Neural progenitor cell (in vitro differentiated cells): Measurements from ENCODE around the gene TULP3. TPM values are rescaled to one million over a fixed set of nuclear protein-coding genes. Genes with fewer than 3 reads are reported as not detected.

Experiments used
- DNase-seq: peaks from one replicate; pipeline ENCODE4 v3.0.0-alpha.2; 2016; ENCODE audit warnings: low spot score
- H2AFZ ChIP-seq: fragments of 200-600 bp; sonication (generic); replicated peaks from 2 replicates; pipeline ENCODE4 v1.6.1; 2016; ENCODE audit warnings: antibody characterized with exemption
- H3F3A ChIP-seq: fragments of 200-600 bp; sonication (generic); 2 replicates; pipeline ENCODE4 v1.6.1; 2016; ENCODE audit warnings: antibody characterized with exemption, low read depth
- H3K27ac ChIP-seq: fragments of 200-600 bp; sonication (generic); 2 replicates; pipeline ENCODE4 v1.5.1; 2016; ENCODE audit warnings: mild to moderate bottlenecking
- H3K27me3 ChIP-seq: fragments of 200-600 bp; sonication (generic); 2 replicates; pipeline ENCODE4 v1.6.1; 2016; ENCODE audit warnings: mild to moderate bottlenecking, moderate library complexity
- H3K36me3 ChIP-seq: fragments of 200-600 bp; sonication (generic); 2 replicates; pipeline ENCODE4 v1.5.1; 2016
- H3K4me1 ChIP-seq: fragments of 200-600 bp; sonication (generic); 2 replicates; pipeline ENCODE4 v1.6.1; 2016; ENCODE audit warnings: mixed run types
- H3K4me2 ChIP-seq: fragments of 200-600 bp; sonication (generic); 2 replicates; pipeline ENCODE4 v1.6.1; 2016
- H3K4me3 ChIP-seq: fragments of 200-600 bp; sonication (generic); 2 replicates; pipeline ENCODE4 v1.5.1; 2016
- H3K79me2 ChIP-seq: fragments of 200-600 bp; sonication (generic); 2 replicates; pipeline ENCODE4 v1.6.1; 2016; ENCODE audit warnings: low read depth
- H3K9ac ChIP-seq: fragments of 200-600 bp; sonication (generic); 2 replicates; pipeline ENCODE4 v1.6.1; 2016
- H3K9me3 ChIP-seq: fragments of 200-600 bp; sonication (generic); 2 replicates; pipeline ENCODE4 v1.5.1; 2016; ENCODE audit warnings: low read depth
- H4K20me1 ChIP-seq: fragments of 200-600 bp; sonication (generic); 2 replicates; pipeline ENCODE4 v1.6.1; 2016; ENCODE audit warnings: low read depth
- H3K27ac Mint-ChIP-seq: 3 replicates; pipeline ENCODE4 v1.8.0; 2021; ENCODE audit warnings: mixed read lengths
- H3K27me3 Mint-ChIP-seq: 2 replicates; pipeline ENCODE4 v1.8.0; 2022; ENCODE audit warnings: low read depth, mild to moderate bottlenecking, inconsistent platforms, moderate library complexity, mixed read lengths; ENCODE audit not compliant: insufficient read depth
- H3K36me3 Mint-ChIP-seq: 3 replicates; pipeline ENCODE4 v1.8.0; 2021; ENCODE audit warnings: mixed read lengths
- H3K4me1 Mint-ChIP-seq: 3 replicates; pipeline ENCODE4 v1.8.0; 2021; ENCODE audit warnings: mixed read lengths
- H3K4me3 Mint-ChIP-seq: 3 replicates; pipeline ENCODE4 v1.8.0; 2021; ENCODE audit warnings: mild to moderate bottlenecking, moderate library complexity, mixed read lengths
- H3K9me3 Mint-ChIP-seq: 3 replicates; pipeline ENCODE4 v1.8.0; 2020; ENCODE audit warnings: mixed read lengths
- CTCF ChIP-seq: fragments of 200-600 bp; sonication (generic); IDR thresholded peaks from 2 replicates; pipeline ENCODE4 v1.5.1; 2017; ENCODE audit warnings: antibody characterized with exemption, mild to moderate bottlenecking
- EZH2 ChIP-seq: fragments of 200-600 bp; sonication (generic); IDR thresholded peaks from 2 replicates; pipeline ENCODE4 v1.6.1; 2017; ENCODE audit warnings: antibody characterized with exemption, mild to moderate bottlenecking, moderate library complexity
- EZH2phosphoT487 ChIP-seq: fragments of 200-600 bp; sonication (generic); IDR thresholded peaks from 2 replicates; pipeline ENCODE4 v1.6.1; 2017; ENCODE audit warnings: antibody characterized with exemption
- total RNA-seq: library from RNA; depleted of rRNA; stranded (reverse); fragments of >200 nt; gene quantifications from 2 replicates; pipeline ENCODE4 v1.2.3, GENCODE V29; 2015; ENCODE audit warnings: low replicate concordance

TULP3 gene
- total RNA-seq, 1 donor from 2014 or later = 33.4 TPM

- H3K4me1 Mint-ChIP-seq = no peaks in the 10 kb centered on the region
- no peak overlapping the region for H3K9ac ChIP-seq
- H3K27ac ChIP-seq = no peak overlapping the region
- no peak overlapping the region for H3K4me3 Mint-ChIP-seq
- no peaks in the 10 kb centered on the region for H3K9me3 Mint-ChIP-seq
- H3K27me3 ChIP-seq = no peaks in the 10 kb centered on the region
- H3K79me2 ChIP-seq = no peaks in the 10 kb centered on the region
- no peak overlapping the region for H3K4me2 ChIP-seq
- no peaks in the 10 kb centered on the region for H4K20me1 ChIP-seq
- no peaks in the 10 kb centered on the region for H3K4me1 ChIP-seq
- H3K27me3 Mint-ChIP-seq = peaks cover 4% of the 10 kb centered on the region
- H3F3A ChIP-seq = no peaks in the 10 kb centered on the region
- H3K27ac Mint-ChIP-seq = no peak overlapping the region
- no peak overlapping the region for H2AFZ ChIP-seq
- no peaks in the 10 kb centered on the region for H3K9me3 ChIP-seq
- no peak for DNase-seq
- TF ChIP-seq EZH2 = no peak
- no peak for TF ChIP-seq EZH2phosphoT487
- no peak for TF ChIP-seq CTCF
- peaks cover 17% of the 10 kb centered on the region for H3K36me3 Mint-ChIP-seq
- H3K4me3 ChIP-seq = no peak overlapping the region
- H3K36me3 ChIP-seq = no peaks in the 10 kb centered on the region
Observed at GRCh38 chr12:2937500-2937899, 46.8 kb downstream of the TULP3 start.

- Histone ChIP-seq H3K27me3 (no peaks in the 10 kb centered on the region), H3K9ac (no peak overlapping the region), H3F3A (peaks cover 2% of the 10 kb centered on the region), H4K20me1 (no peaks in the 10 kb centered on the region), H3K9me3 (no peaks in the 10 kb centered on the region), H3K36me3 (no peaks in the 10 kb centered on the region), H3K4me1 (no peaks in the 10 kb centered on the region), H3K79me2 (no peaks in the 10 kb centered on the region), H2AFZ (no peak overlapping the region), H3K4me3 (no peak overlapping the region), H3K27ac (no peak overlapping the region), H3K4me2 (no peak overlapping the region)
- Mint-ChIP-seq H3K36me3 (peaks cover 13% of the 10 kb centered on the region), H3K4me3 (no peak overlapping the region), H3K4me1 (no peaks in the 10 kb centered on the region), H3K27ac (no peak overlapping the region), H3K27me3 (peaks cover 4% of the 10 kb centered on the region), H3K9me3 (no peaks in the 10 kb centered on the region)
- TF ChIP-seq CTCF (no peak), EZH2phosphoT487 (no peak), EZH2 (no peak)
- no peak for DNase-seq
Observed at GRCh38 chr12:2939191-2939590, 48.5 kb downstream of the TULP3 start.

GRCh38 chr12:2940564-2940963, 49.9 kb downstream of the TULP3 start:
- no peaks in the 10 kb centered on the region for H3K4me1 Mint-ChIP-seq
- Histone ChIP-seq H3K9ac (no peak overlapping the region), H3K27ac (no peak overlapping the region), H3K36me3 (no peaks in the 10 kb centered on the region), H3K27me3 (no peaks in the 10 kb centered on the region), H3K4me1 (no peaks in the 10 kb centered on the region), H3F3A (peaks cover 6% of the 10 kb centered on the region), H3K4me2 (no peak overlapping the region), H3K9me3 (no peaks in the 10 kb centered on the region), H4K20me1 (no peaks in the 10 kb centered on the region), H2AFZ (no peak overlapping the region), H3K4me3 (no peak overlapping the region), H3K79me2 (no peaks in the 10 kb centered on the region)
- peaks cover 4% of the 10 kb centered on the region for H3K27me3 Mint-ChIP-seq
- no peaks in the 10 kb centered on the region for H3K9me3 Mint-ChIP-seq
- DNase-seq = no peak
- H3K4me3 Mint-ChIP-seq = no peak overlapping the region
- H3K27ac Mint-ChIP-seq = no peak overlapping the region
- peaks cover 13% of the 10 kb centered on the region for H3K36me3 Mint-ChIP-seq
- TF ChIP-seq EZH2phosphoT487 (no peak), CTCF (no peak)

- no peak for DNase-seq
- H2AFZ ChIP-seq = no peak overlapping the region
- no peaks in the 10 kb centered on the region for H3K9me3 ChIP-seq
Observed at GRCh38 chr12:2941524-2941923, 50.8 kb downstream of the TULP3 start.

More at GRCh38 chr12:2941524-2941923, 50.8 kb downstream of the TULP3 start:
- peaks cover 4% of the 10 kb centered on the region for H3K27me3 Mint-ChIP-seq
- no peaks in the 10 kb centered on the region for H3K9me3 Mint-ChIP-seq
- H3K27ac Mint-ChIP-seq = no peak overlapping the region
- no peak overlapping the region for H3K4me3 Mint-ChIP-seq
- peaks cover 6% of the 10 kb centered on the region for H3F3A ChIP-seq
- no peaks in the 10 kb centered on the region for H3K79me2 ChIP-seq
- H3K36me3 Mint-ChIP-seq = peaks cover 13% of the 10 kb centered on the region
- H3K36me3 ChIP-seq = no peaks in the 10 kb centered on the region
- no peaks in the 10 kb centered on the region for H4K20me1 ChIP-seq
- H3K4me1 Mint-ChIP-seq = no peaks in the 10 kb centered on the region
- no peak overlapping the region for H3K4me2 ChIP-seq
- H3K9ac ChIP-seq = no peak overlapping the region
- H3K4me1 ChIP-seq = no peaks in the 10 kb centered on the region
- no peak overlapping the region for H3K27ac ChIP-seq
- no peak overlapping the region for H3K4me3 ChIP-seq
- no peaks in the 10 kb centered on the region for H3K27me3 ChIP-seq
- TF ChIP-seq EZH2phosphoT487 (no peak), EZH2 (no peak), CTCF (no peak)
